H9 (cell line): ENCODE measurements around the gene SNPH. TPM values are rescaled to one million over a fixed set of nuclear protein-coding genes. Genes with fewer than 3 reads are reported as not detected.

Source experiments
- DNase-seq: peaks from one replicate; pipeline ENCODE4 v3.0.0-alpha.2; 2017
- H2AFZ ChIP-seq: one replicate; pipeline ENCODE4 v1.6.1; 2013; ENCODE audit warnings: mild to moderate bottlenecking, low read length, control low read depth, moderate library complexity
- H2AK5ac ChIP-seq: 2 replicates; pipeline ENCODE4 v1.6.1; 2013; ENCODE audit warnings: low read length, control low read depth, mixed read lengths; ENCODE audit not compliant: insufficient read length
- H2BK120ac ChIP-seq: one replicate; pipeline ENCODE4 v1.6.1; 2013; ENCODE audit warnings: low read depth, mild to moderate bottlenecking, low read length, control low read depth, inconsistent platforms; ENCODE audit not compliant: poor library complexity, severe bottlenecking
- H2BK12ac ChIP-seq: 2 replicates; pipeline ENCODE4 v1.6.1; 2013; ENCODE audit warnings: low read length, control low read depth, mixed read lengths, low read depth; ENCODE audit not compliant: insufficient read length
- H2BK15ac ChIP-seq: 2 replicates; pipeline ENCODE4 v1.6.1; 2013; ENCODE audit warnings: low read depth, low read length, control low read depth
- H2BK20ac ChIP-seq: one replicate; pipeline ENCODE4 v1.6.1; 2013; ENCODE audit warnings: low read depth, mild to moderate bottlenecking, low read length, control low read depth, inconsistent platforms; ENCODE audit not compliant: poor library complexity, severe bottlenecking
- H2BK5ac ChIP-seq: 2 replicates; pipeline ENCODE4 v1.6.1; 2013; ENCODE audit warnings: low read length, control low read depth, mixed read lengths; ENCODE audit not compliant: insufficient read length
- H3K14ac ChIP-seq: 2 replicates; pipeline ENCODE4 v1.6.1; 2013; ENCODE audit warnings: low read length, control low read depth; ENCODE audit not compliant: insufficient read depth
- H3K18ac ChIP-seq: 2 replicates; pipeline ENCODE4 v1.6.1; 2013; ENCODE audit warnings: low read depth, mild to moderate bottlenecking, mixed read lengths, low read length, control low read depth; ENCODE audit not compliant: insufficient read length
- H3K23ac ChIP-seq: 2 replicates; pipeline ENCODE4 v1.6.1; 2013; ENCODE audit warnings: low read length, control low read depth, mixed read lengths, low read depth; ENCODE audit not compliant: insufficient read length
- H3K23me2 ChIP-seq: 2 replicates; pipeline ENCODE4 v1.6.1; 2013; ENCODE audit warnings: low read depth, mild to moderate bottlenecking, mixed read lengths, low read length, control low read depth; ENCODE audit not compliant: insufficient read length, poor library complexity, severe bottlenecking
- H3K27ac ChIP-seq: 2 replicates; pipeline ENCODE4 v1.5.1; 2013; ENCODE audit warnings: low read length, control low read depth, mixed read lengths, low read depth; ENCODE audit not compliant: insufficient read length
- H3K27me3 ChIP-seq: 2 replicates; pipeline ENCODE4 v1.6.1; 2013; ENCODE audit warnings: low read length, control low read depth, inconsistent platforms; ENCODE audit not compliant: insufficient read depth
- H3K4ac ChIP-seq: 2 replicates; pipeline ENCODE4 v1.6.1; 2013; ENCODE audit warnings: low read depth, mild to moderate bottlenecking, control low read depth, inconsistent platforms, low read length, moderate library complexity
- H3K4me1 ChIP-seq: 2 replicates; pipeline ENCODE4 v1.6.1; 2013; ENCODE audit warnings: low read length, control low read depth, inconsistent platforms; ENCODE audit not compliant: insufficient read depth
- H3K4me2 ChIP-seq: 2 replicates; pipeline ENCODE4 v1.6.1; 2013; ENCODE audit warnings: low read length, control low read depth, mixed read lengths; ENCODE audit not compliant: insufficient read length, insufficient read depth
- H3K56ac ChIP-seq: 2 replicates; pipeline ENCODE4 v1.6.1; 2013; ENCODE audit warnings: low read depth, mild to moderate bottlenecking, mixed read lengths, low read length, control low read depth; ENCODE audit not compliant: insufficient read length
- H3K79me1 ChIP-seq: 2 replicates; pipeline ENCODE4 v1.6.1; 2013; ENCODE audit warnings: low read depth, mild to moderate bottlenecking, moderate library complexity, low read length, control low read depth, inconsistent platforms; ENCODE audit not compliant: insufficient read depth, poor library complexity, severe bottlenecking
- H3K79me2 ChIP-seq: 2 replicates; pipeline ENCODE4 v1.6.1; 2013; ENCODE audit warnings: low read length, control low read depth, inconsistent platforms; ENCODE audit not compliant: insufficient read depth
- H3K9ac ChIP-seq: 2 replicates; pipeline ENCODE4 v1.6.1; 2013; ENCODE audit warnings: low read length, control low read depth, mixed read lengths; ENCODE audit not compliant: insufficient read length; ENCODE audit errors: extremely low read depth
- H3K9me3 ChIP-seq: one replicate; pipeline ENCODE4 v1.6.1; 2013; ENCODE audit warnings: low read depth, low read length, inconsistent platforms; ENCODE audit not compliant: control insufficient read depth
- H3T11ph ChIP-seq: one replicate; pipeline ENCODE4 v1.6.1; 2013; ENCODE audit warnings: mild to moderate bottlenecking, low read length, control low read depth, inconsistent platforms
- H4K20me1 ChIP-seq: one replicate; pipeline ENCODE4 v1.6.1; 2013; ENCODE audit not compliant: control insufficient read depth, insufficient read length, insufficient read depth
- H4K5ac ChIP-seq: 2 replicates; pipeline ENCODE4 v1.6.1; 2013; ENCODE audit warnings: low read depth, mild to moderate bottlenecking, mixed read lengths, low read length, control low read depth; ENCODE audit not compliant: insufficient read length
- H4K8ac ChIP-seq: replicated peaks from 2 replicates; pipeline ENCODE4 v1.6.1; 2013; ENCODE audit warnings: low read length, control low read depth, mixed read lengths, low read depth; ENCODE audit not compliant: insufficient read length
- H4K91ac ChIP-seq: 2 replicates; pipeline ENCODE4 v1.6.1; 2013; ENCODE audit warnings: low read depth, mild to moderate bottlenecking, moderate library complexity, mixed read lengths, low read length, control low read depth; ENCODE audit not compliant: insufficient read length
- H3K27ac Mint-ChIP-seq, 3 experiments: 2 replicates in 2 of 3; 3 replicates in 1 of 3; pipeline ENCODE4 v1.8.0; 2020 to 2021; ENCODE audit warnings: mixed read lengths in 3 of 3, mild to moderate bottlenecking in 1 of 3, moderate library complexity in 1 of 3
- H3K27me3 Mint-ChIP-seq: 2 replicates; pipeline ENCODE4 v1.8.0; 2021; ENCODE audit warnings: low read depth, mild to moderate bottlenecking, moderate library complexity, mixed read lengths
- H3K36me3 Mint-ChIP-seq, 3 experiments: 2 replicates in 2 of 3; 3 replicates in 1 of 3; pipeline ENCODE4 v1.8.0; 2020 to 2021; ENCODE audit warnings: low read depth in 3 of 3, mixed read lengths in 3 of 3; ENCODE audit not compliant: insufficient read depth in 1 of 3
- H3K4me1 Mint-ChIP-seq, 2 experiments: 2 replicates each; pipeline ENCODE4 v1.8.0; 2020; ENCODE audit warnings: mixed read lengths in 2 of 2
- H3K4me3 Mint-ChIP-seq, 2 experiments: 2 replicates in 1 of 2; 3 replicates in 1 of 2; pipeline ENCODE4 v1.8.0; 2020 to 2021; ENCODE audit warnings: mild to moderate bottlenecking in 2 of 2, mixed read lengths in 2 of 2, moderate library complexity in 1 of 2
- H3K9me3 Mint-ChIP-seq, 2 experiments: 2 replicates in 1 of 2; 3 replicates in 1 of 2; pipeline ENCODE4 v1.8.0; 2020; ENCODE audit warnings: mild to moderate bottlenecking in 2 of 2, mixed read lengths in 2 of 2, moderate library complexity in 1 of 2
- WGBS: extraction: QIAGEN DNeasy Blood & Tissue Kit; methylation state at CpG from one replicate; pipeline ENCODE4 v1.1.7; 2013; ENCODE audit warnings: missing lambda C conversion rate, low lambda C conversion rate, mixed read lengths; ENCODE audit not compliant: insufficient read length; ENCODE audit errors: extremely low coverage; 5-methylcytosine and 5-hydroxymethylcytosine counted together
- total RNA-seq: library from RNA; stranded (reverse); gene quantifications from 2 replicates; pipeline ENCODE4 v1.2.1, GENCODE V29; 2021
- TF ChIP-seq, protein P1 (sequence below): fragments of 200-600 bp; sonication (generic); conservative IDR thresholded peaks from 3 replicates; pipeline ENCODE4 v1.8.0; 2021; ENCODE audit warnings: antibody characterized with exemption, mild to moderate bottlenecking

The SNPH gene
- total RNA-seq, 1 experiment from 2014 or later: 1.8 TPM

DNA sequence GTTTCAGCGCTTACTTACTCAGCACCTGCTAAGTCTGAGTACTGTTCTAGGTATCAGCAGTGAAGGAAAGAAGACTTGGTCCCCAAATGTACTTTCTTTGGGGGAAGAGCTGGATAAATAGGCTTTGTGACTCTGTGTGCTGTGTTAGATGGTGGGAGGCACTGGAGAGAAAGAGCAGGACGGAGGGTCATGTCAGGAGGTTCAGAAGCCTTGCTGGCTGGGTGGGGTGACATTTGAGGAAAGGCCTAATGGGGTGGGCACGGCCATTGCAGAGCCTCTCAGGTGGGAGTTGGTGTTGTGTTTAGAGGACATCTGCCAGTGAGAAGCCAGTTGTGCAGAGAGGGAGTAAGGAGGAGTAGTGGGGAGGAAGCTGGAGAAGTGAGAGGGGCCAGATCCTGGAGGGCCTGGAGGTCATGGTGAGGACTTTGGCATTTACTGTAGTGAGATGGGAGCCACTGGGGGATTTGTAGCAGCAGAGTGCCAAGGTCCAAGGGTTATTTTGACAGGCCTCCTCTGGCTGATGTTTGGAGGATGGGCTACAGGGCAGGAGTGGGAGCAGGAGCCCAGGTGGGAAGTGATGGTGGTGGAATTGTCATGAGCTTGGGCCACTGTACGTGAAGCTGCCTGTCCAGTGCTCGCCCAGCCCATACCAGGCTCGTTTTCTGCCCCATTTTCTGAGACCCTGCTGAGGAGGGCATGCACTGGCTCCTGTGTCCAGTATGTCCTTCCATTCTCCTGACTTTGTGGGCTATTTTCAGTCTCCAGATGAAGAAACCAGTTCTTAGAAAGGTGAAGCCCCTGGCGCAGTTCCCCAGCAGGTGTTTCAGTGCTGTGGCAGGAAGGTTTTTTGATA lies 62.0 kb downstream of the SNPH start:
- Histone ChIP-seq H3K23ac (no peak overlapping the region), H3K4ac (no peak overlapping the region), H2BK12ac (no peak overlapping the region), H2BK5ac (no peak overlapping the region), H3K14ac (no peak overlapping the region; the same call in 1 of the 2 replicates), H3K79me2 (peaks cover 6% of the 10 kb centered on the region; the same call in 1 of the 2 replicates), H3K79me1 (peaks cover 15% of the 10 kb centered on the region), H3T11ph (no peak overlapping the region), H3K56ac (no peak overlapping the region), H4K5ac (no peak overlapping the region), H3K23me2 (peaks cover 9% of the 10 kb centered on the region), H2AK5ac (no peak overlapping the region), H2BK120ac (no peak overlapping the region), H4K8ac (no peak overlapping the region), H2BK20ac (no peak overlapping the region), H3K9ac (no peak overlapping the region), H3K9me3 (no peaks in the 10 kb centered on the region), H3K4me1 (0 out of 2 replicates have a peak, but pooled peaks cover 4% of the 10 kb centered on the region), H2BK15ac (no peak overlapping the region), H3K18ac (no peak overlapping the region), H4K20me1 (peaks cover 2% of the 10 kb centered on the region), H2AFZ (no peak overlapping the region), H3K27me3 (no peaks in the 10 kb centered on the region), H4K91ac (no peak overlapping the region), H3K27ac (no peak overlapping the region), H3K4me2 (no peak overlapping the region)
- TF ChIP-seq, protein P1, sequence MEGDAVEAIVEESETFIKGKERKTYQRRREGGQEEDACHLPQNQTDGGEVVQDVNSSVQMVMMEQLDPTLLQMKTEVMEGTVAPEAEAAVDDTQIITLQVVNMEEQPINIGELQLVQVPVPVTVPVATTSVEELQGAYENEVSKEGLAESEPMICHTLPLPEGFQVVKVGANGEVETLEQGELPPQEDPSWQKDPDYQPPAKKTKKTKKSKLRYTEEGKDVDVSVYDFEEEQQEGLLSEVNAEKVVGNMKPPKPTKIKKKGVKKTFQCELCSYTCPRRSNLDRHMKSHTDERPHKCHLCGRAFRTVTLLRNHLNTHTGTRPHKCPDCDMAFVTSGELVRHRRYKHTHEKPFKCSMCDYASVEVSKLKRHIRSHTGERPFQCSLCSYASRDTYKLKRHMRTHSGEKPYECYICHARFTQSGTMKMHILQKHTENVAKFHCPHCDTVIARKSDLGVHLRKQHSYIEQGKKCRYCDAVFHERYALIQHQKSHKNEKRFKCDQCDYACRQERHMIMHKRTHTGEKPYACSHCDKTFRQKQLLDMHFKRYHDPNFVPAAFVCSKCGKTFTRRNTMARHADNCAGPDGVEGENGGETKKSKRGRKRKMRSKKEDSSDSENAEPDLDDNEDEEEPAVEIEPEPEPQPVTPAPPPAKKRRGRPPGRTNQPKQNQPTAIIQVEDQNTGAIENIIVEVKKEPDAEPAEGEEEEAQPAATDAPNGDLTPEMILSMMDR: no peak
- no CpG with 5 or more reads among the region's 7 CpGs for WGBS
- H3K36me3 Mint-ChIP-seq: peaks cover 13 to 21% (median 17%) of the 10 kb centered on the region in 3 experiments; a peak in 6 of 7 replicates
- peak; percentile 14 for DNase-seq
- no peaks in the 10 kb centered on the region for H3K27me3 Mint-ChIP-seq
- H3K27ac Mint-ChIP-seq: peak overlapping the region in 2 of 3 experiments; percentile 23 to 89; a peak in 4 of 7 replicates
- H3K9me3 Mint-ChIP-seq: no peaks in the 10 kb centered on the region
- 0 out of 5 replicates have a peak overlapping the region, but pooled peaks of 1 of the 2 experiments have one; percentile 9 for H3K4me3 Mint-ChIP-seq
- H3K4me1 Mint-ChIP-seq: peaks cover 4 to 11% of the 10 kb centered on the region in 2 experiments; a peak in 3 of 4 replicates
